GM12878 (cell line): Measurements from ENCODE around the gene PAQR8. TPM values are rescaled to one million over a fixed set of nuclear protein-coding genes. Genes with fewer than 3 reads are reported as not detected.

Experiments
- BCLAF1 ChIP-seq: fragments of 450-650 bp; IDR thresholded peaks from 2 replicates; pipeline ENCODE4 v1.6.1; 2017; ENCODE audit warnings: antibody characterized with exemption, mild to moderate bottlenecking, moderate library complexity
- BRCA1 ChIP-seq: IDR thresholded peaks from 2 replicates; pipeline ENCODE4 v1.6.1; 2011; ENCODE audit warnings: low read depth, low read length, improper control_type of control experiment
- CBX5 ChIP-seq: sonication (generic); IDR thresholded peaks from 2 replicates; pipeline ENCODE4 v1.6.1; 2016; ENCODE audit warnings: low read depth, moderate library complexity, mild to moderate bottlenecking, inconsistent platforms
- CUX1 ChIP-seq: IDR thresholded peaks from 2 replicates; pipeline ENCODE4 v1.6.1; 2012; ENCODE audit warnings: improper control_type of control experiment, low read depth, low read length; ENCODE audit not compliant: insufficient replicate concordance
- EED ChIP-seq: sonication (generic); IDR thresholded peaks from 2 replicates; pipeline ENCODE4 v1.6.1; 2016; ENCODE audit warnings: antibody characterized with exemption, low read depth
- GABPA ChIP-seq: IDR thresholded peaks from 2 replicates; pipeline ENCODE4 v1.6.1; 2014; ENCODE audit warnings: antibody characterized with exemption, low read depth, mild to moderate bottlenecking, inconsistent platforms
- HDAC6 ChIP-seq: fragments of 200-600 bp; sonication (generic); IDR thresholded peaks from one replicate; pipeline ENCODE4 v1.8.0; 2017; ENCODE audit warnings: antibody characterized with exemption; ENCODE audit not compliant: unreplicated experiment
- LARP7 ChIP-seq: fragments of 450-650 bp; IDR thresholded peaks from 2 replicates; pipeline ENCODE4 v1.6.1; 2017; ENCODE audit warnings: mild to moderate bottlenecking
- MEF2A ChIP-seq: IDR thresholded peaks from 2 replicates; pipeline ENCODE4 v1.6.1; 2011; ENCODE audit warnings: low read depth, mild to moderate bottlenecking, low read length, moderate library complexity; ENCODE audit not compliant: insufficient read depth
- NFIC ChIP-seq: IDR thresholded peaks from 2 replicates; pipeline ENCODE4 v1.6.1; 2012; ENCODE audit warnings: low read depth, mild to moderate bottlenecking, inconsistent platforms, low read length, moderate library complexity
- POLR2AphosphoS2 ChIP-seq: IDR thresholded peaks from 2 replicates; pipeline ENCODE4 v1.6.1; 2011; ENCODE audit warnings: low read depth, mild to moderate bottlenecking, low read length, improper control_type of control experiment, moderate library complexity
- RAD21 ChIP-seq: IDR thresholded peaks from 2 replicates; pipeline ENCODE4 v1.6.1; 2011; ENCODE audit warnings: mild to moderate bottlenecking, low read depth, low read length, moderate library complexity; ENCODE audit not compliant: insufficient read depth
- RELA ChIP-seq: fragments of 450-650 bp; IDR thresholded peaks from 2 replicates; pipeline ENCODE4 v1.8.0; 2014; ENCODE audit warnings: borderline replicate concordance; ENCODE audit not compliant: partially characterized antibody
- RUNX3 ChIP-seq: IDR thresholded peaks from 2 replicates; pipeline ENCODE4 v1.6.1; 2012; ENCODE audit warnings: low read length, inconsistent platforms
- SPI1 ChIP-seq: IDR thresholded peaks from 2 replicates; pipeline ENCODE4 v1.6.1; 2011; ENCODE audit warnings: low read depth, mild to moderate bottlenecking, low read length, moderate library complexity, borderline replicate concordance; ENCODE audit not compliant: insufficient read depth
- SREBF1 ChIP-seq: IDR thresholded peaks from 2 replicates; pipeline ENCODE4 v1.6.1; 2012; ENCODE audit warnings: mild to moderate bottlenecking, low read length
- SREBF2 ChIP-seq: IDR thresholded peaks from 2 replicates; pipeline ENCODE4 v1.6.1; 2012; ENCODE audit warnings: mild to moderate bottlenecking, low read length
- STAT1 ChIP-seq: fragments of 450-650 bp; conservative IDR thresholded peaks from 2 replicates; pipeline ENCODE4 v1.6.1; 2014; ENCODE audit warnings: antibody characterized with exemption, mild to moderate bottlenecking
- STAT3 ChIP-seq: IDR thresholded peaks from 2 replicates; pipeline ENCODE4 v1.6.1; 2011; ENCODE audit warnings: low read depth, low read length, improper control_type of control experiment
- SUZ12 ChIP-seq: fragments of 200-600 bp; sonication (generic); IDR thresholded peaks from one replicate; pipeline ENCODE4 v1.6.1; 2018; ENCODE audit warnings: antibody characterized with exemption, mild to moderate bottlenecking; ENCODE audit not compliant: unreplicated experiment
- ZZZ3 ChIP-seq: IDR thresholded peaks from 2 replicates; pipeline ENCODE4 v1.6.1; 2011; ENCODE audit warnings: low read depth; ENCODE audit not compliant: control insufficient read depth, insufficient read length
- polyA plus RNA-seq, 11 experiments: library from polyadenylated mRNA; depleted of rRNA in 4 of 11; unstranded in 6 of 11; stranded (reverse) in 5 of 11; fragments of >200 nt; fragmentation: Nextera tagmentation in 4 of 11; fragmentation: Illumina TruSeq in 1 of 11; extraction: Ambion mirVana in 4 of 11; extraction: Trizol in 1 of 11; gene quantifications; 1 replicate in 1 of 11; 2 replicates in 10 of 11; pipeline versions ENCODE4 v1.2.1 to v1.2.3, GENCODE V29; 2011 to 2016; ENCODE audit warnings: inconsistent platforms in 2 of 11, missing spikeins in 2 of 11, low read depth in 1 of 11
- total RNA-seq, 4 experiments: library from RNA; depleted of rRNA in 3 of 4; stranded (reverse); fragments of >200 nt in 3 of 4; fragmentation: Illumina TruSeq in 1 of 4; extraction: Trizol in 1 of 4; gene quantifications; 2 replicates each; pipeline versions ENCODE4 v1.2.1 to v1.2.3, GENCODE V29; 2013 to 2021
- TF ChIP-seq, protein P1 (sequence below): IDR thresholded peaks from 2 replicates; pipeline ENCODE4 v1.6.1; 2012; ENCODE audit warnings: low read depth, low read length, improper control_type of control experiment

PAQR8 gene
- total and polyA plus RNA-seq, 10 of the 15 experiments (the other 5 are each of a cell fraction or from before 2014, with no cell fraction given), result 3.9 to 22.4 (median 14.6) TPM

- no peak for TF ChIP-seq SUZ12
- TF ChIP-seq SPI1, result no peak
- TF ChIP-seq RUNX3, result peak; percentile 90
- no peak for TF ChIP-seq RELA
- TF ChIP-seq STAT3, result no peak
- no peak for TF ChIP-seq LARP7
- TF ChIP-seq, protein P1, sequence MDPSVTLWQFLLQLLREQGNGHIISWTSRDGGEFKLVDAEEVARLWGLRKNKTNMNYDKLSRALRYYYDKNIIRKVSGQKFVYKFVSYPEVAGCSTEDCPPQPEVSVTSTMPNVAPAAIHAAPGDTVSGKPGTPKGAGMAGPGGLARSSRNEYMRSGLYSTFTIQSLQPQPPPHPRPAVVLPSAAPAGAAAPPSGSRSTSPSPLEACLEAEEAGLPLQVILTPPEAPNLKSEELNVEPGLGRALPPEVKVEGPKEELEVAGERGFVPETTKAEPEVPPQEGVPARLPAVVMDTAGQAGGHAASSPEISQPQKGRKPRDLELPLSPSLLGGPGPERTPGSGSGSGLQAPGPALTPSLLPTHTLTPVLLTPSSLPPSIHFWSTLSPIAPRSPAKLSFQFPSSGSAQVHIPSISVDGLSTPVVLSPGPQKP, result no peak
- TF ChIP-seq EED, result peak; percentile 89
- TF ChIP-seq CBX5, result peak; percentile 65; the same call in 1 of the 2 replicates
- TF ChIP-seq STAT1, result no peak
- TF ChIP-seq HDAC6, result no peak
- no peak for TF ChIP-seq SREBF2
- TF ChIP-seq CUX1, result no peak
- TF ChIP-seq NFIC, result peak; percentile 96
- TF ChIP-seq ZZZ3, result no peak
- peak; percentile 40; the same call in 1 of the 2 replicates for TF ChIP-seq GABPA
- TF ChIP-seq MEF2A, result no peak
- TF ChIP-seq SREBF1, result no peak
- TF ChIP-seq BRCA1, result no peak
- no peak for TF ChIP-seq POLR2AphosphoS2
- TF ChIP-seq BCLAF1, result no peak
- TF ChIP-seq RAD21, result peak; percentile 10; the same call in 1 of the 2 replicates
Observed at GRCh38 chr6:52389626-52390360, 27.8 kb downstream of the PAQR8 start (continued).
